T-cell (primary cell): ENCODE data around the gene WBP2NL. TPM values are rescaled to one million over a fixed set of nuclear protein-coding genes. Genes with fewer than 3 reads are reported as not detected.

ENCODE experiments used
- ATAC-seq, 4 experiments: fragments of 200-7000 bp in 3 of 4; fragments of 150-1000 bp in 1 of 4; cut with Tn5 transposase; replicated peaks in 1 of 4; 1 replicate in 3 of 4; 2 replicates in 1 of 4; pipeline ENCODE4 v1.10.0; 2021; ENCODE audit warnings: moderate library complexity in 3 of 4, mild to moderate bottlenecking in 2 of 4, moderate number of reproducible peaks in 1 of 4
- CTCF ChIA-PET, 2 donors: fragments of 300-600 bp; sonication (Branson Sonifier 250); formaldehyde crosslinking; loops; one replicate each; lab custom pipeline; 2022; ENCODE audit warnings: antibody characterized with exemption in 2 of 2; lab: Charles Lee
- POLR2A ChIA-PET, 2 donors: fragments of 300-600 bp; sonication (Branson Sonifier 250); formaldehyde crosslinking; loops; one replicate each; lab custom pipeline; 2022; ENCODE audit warnings: antibody characterized with exemption in 2 of 2; lab: Charles Lee
- DNase-seq, 35 experiments: peaks; one replicate each; pipeline versions ENCODE4 v3.0.0 to v3.0.0-alpha.2; 2013 to 2023
- H3K27ac ChIP-seq: one replicate; pipeline ENCODE4 v1.5.1; 2013; ENCODE audit warnings: low read length
- H3K27me3 ChIP-seq, 2 experiments: replicated peaks in 1 of 2; 1 replicate in 1 of 2; 2 replicates in 1 of 2; pipeline versions ENCODE4 v1.6.1 to v1.7.0; 2013; ENCODE audit warnings: low read length in 1 of 2, mixed read lengths in 1 of 2; ENCODE audit not compliant: control insufficient read depth in 2 of 2, insufficient read depth in 2 of 2; ENCODE audit errors: extremely low read depth in 1 of 2
- H3K36me3 ChIP-seq, 2 donors: 1 replicate in 1 of 2; 2 replicates in 1 of 2; pipeline versions ENCODE4 v1.6.1 to v1.7.0; 2013; ENCODE audit warnings: low read length in 1 of 2; ENCODE audit not compliant: control insufficient read depth in 2 of 2, insufficient read depth in 1 of 2; ENCODE audit errors: extremely low read depth in 1 of 2
- H3K4me1 ChIP-seq, 2 experiments: 1 replicate in 1 of 2; 2 replicates in 1 of 2; pipeline versions ENCODE4 v1.6.1 to v1.7.0; 2013; ENCODE audit warnings: low read length in 2 of 2, mixed read lengths in 1 of 2; ENCODE audit not compliant: insufficient read depth in 2 of 2, control insufficient read depth in 1 of 2; ENCODE audit errors: extremely low read depth in 1 of 2
- H3K4me3 ChIP-seq, 2 donors: 1 replicate in 1 of 2; 2 replicates in 1 of 2; pipeline versions ENCODE4 v1.5.1 to v1.7.0; 2013; ENCODE audit warnings: mild to moderate bottlenecking in 2 of 2, low read length in 1 of 2, moderate library complexity in 1 of 2; ENCODE audit not compliant: control insufficient read depth in 1 of 2; ENCODE audit errors: extremely low read depth in 1 of 2
- H3K9me3 ChIP-seq: 2 replicates; pipeline ENCODE4 v1.7.0; 2013
- H3K27ac Mint-ChIP-seq, 2 donors: one replicate each; pipeline ENCODE4 v1.8.0; 2020 to 2021; ENCODE audit warnings: mild to moderate bottlenecking in 2 of 2, mixed read lengths in 2 of 2
- H3K27me3 Mint-ChIP-seq, 2 donors: one replicate each; pipeline ENCODE4 v1.8.0; 2021 to 2022; ENCODE audit warnings: mixed read lengths in 2 of 2
- H3K36me3 Mint-ChIP-seq: one replicate; pipeline ENCODE4 v1.8.0; 2021; ENCODE audit warnings: mixed read lengths
- H3K4me1 Mint-ChIP-seq, 3 donors: one replicate each; pipeline ENCODE4 v1.8.0; 2020 to 2022; ENCODE audit warnings: mixed read lengths in 3 of 3, mild to moderate bottlenecking in 1 of 3
- H3K4me3 Mint-ChIP-seq, 3 donors: one replicate each; pipeline ENCODE4 v1.8.0; 2020 to 2022; ENCODE audit warnings: mild to moderate bottlenecking in 3 of 3, mixed read lengths in 3 of 3, moderate library complexity in 3 of 3
- H3K9me3 Mint-ChIP-seq, 3 donors: one replicate each; pipeline ENCODE4 v1.8.0; 2020 to 2022; ENCODE audit warnings: mixed read lengths in 3 of 3
- WGBS: methylation state at CpG from one replicate; pipeline ENCODE4 v1.1.5; 2013; ENCODE audit warnings: missing lambda C conversion rate; ENCODE audit not compliant: insufficient coverage; 5-methylcytosine and 5-hydroxymethylcytosine counted together
- total RNA-seq, 35 experiments: library from RNA in 6 of 35; stranded (reverse) in 6 of 35; fragments of 120-200 nt in 1 of 35; gene quantifications; one replicate each; pipeline versions ENCODE4 v1.2.1 to v1.2.4 and lab custom pipeline; 2013 to 2026

WBP2NL gene
- total RNA-seq, 5 donors from 2014 or later (not counting 1 experiment from before 2014, with no cell fraction given) = 1.5 to 2.8 (median 2.2) TPM

- ChIA-PET POLR2A (no interaction called here), CTCF (no interaction called here)
- no peak overlapping the region for H3K4me3 Mint-ChIP-seq
- H3K27ac Mint-ChIP-seq = no peak overlapping the region
- H3K9me3 Mint-ChIP-seq = peaks cover 0 to 19% (median 12%) of the 10 kb centered on the region in 3 donors
- Histone ChIP-seq H3K9me3 (peaks cover 5% of the 10 kb centered on the region), H3K4me3 (no peak overlapping the region), H3K36me3 (no peaks in the 10 kb centered on the region), H3K27ac (no peak overlapping the region), H3K4me1 (no peaks in the 10 kb centered on the region), H3K27me3 (no peaks in the 10 kb centered on the region)
- H3K27me3 Mint-ChIP-seq = no peaks in the 10 kb centered on the region
- H3K4me1 Mint-ChIP-seq = no peaks in the 10 kb centered on the region
- ATAC-seq (no peak), DNase-seq (no peak)
- no CpG with 5 or more reads among the region's 3 CpGs for WGBS
- peaks cover 10% of the 10 kb centered on the region for H3K36me3 Mint-ChIP-seq
These were observed 54.2 kb downstream of the WBP2NL start for GRCh38 chr22:42052765-42053164.

DNA sequence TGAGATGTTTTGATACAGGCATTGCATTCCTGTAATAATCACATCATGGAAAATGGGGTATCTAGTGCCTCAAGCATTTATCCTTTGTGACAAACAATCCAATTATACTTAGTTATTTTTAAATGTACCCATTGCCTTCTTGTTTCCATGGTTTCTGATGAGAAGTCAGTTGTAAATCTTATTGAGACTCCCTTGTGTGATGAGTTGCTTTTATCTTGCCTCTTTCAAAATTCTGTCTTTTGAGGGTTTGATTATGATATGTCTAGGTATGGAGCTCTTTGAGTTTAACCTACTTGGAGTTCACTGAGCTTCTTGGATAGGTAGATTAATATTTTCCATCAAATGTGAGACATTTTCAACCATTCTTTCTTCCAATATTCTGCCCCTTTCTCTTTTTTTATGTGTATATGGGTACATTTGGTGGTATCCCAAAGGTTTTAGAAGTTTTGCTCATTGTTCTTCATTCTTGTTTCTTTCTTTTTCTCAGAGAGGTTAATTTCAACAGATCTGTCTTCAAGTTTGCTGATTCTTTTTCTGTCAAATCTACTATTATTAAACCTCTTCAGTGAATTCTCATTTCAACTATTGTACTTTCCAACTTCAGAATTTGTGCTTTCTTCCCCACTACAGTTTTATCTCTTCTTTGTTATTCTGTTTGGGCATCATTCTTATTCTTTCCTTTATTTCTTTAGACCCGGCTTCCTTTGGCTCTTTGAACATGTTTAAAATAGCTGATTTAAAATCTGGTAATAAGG lies 58.3 kb downstream of the WBP2NL start:
- ChIA-PET POLR2A (interaction anchor here in 1 of 2 donors (0.7 kb wide), 1 partner anchor 513 kb away, joined by 4 read pairs; no protein-coding TSS in a partner anchor), CTCF (interaction anchor here in 1 of 2 donors (0.6 to 0.7 kb wide), 3 partner anchors 10 to 23 kb away, joined by 3 to 6 read pairs (median 5); no protein-coding TSS in a partner anchor)
- no peak overlapping the region for H3K27ac ChIP-seq
- no peak overlapping the region for H3K4me3 ChIP-seq
- Mint-ChIP-seq H3K27me3 (no peaks in the 10 kb centered on the region), H3K36me3 (peaks cover 34% of the 10 kb centered on the region), H3K27ac (no peak overlapping the region), H3K9me3 (peaks cover 0 to 23% (median 15%) of the 10 kb centered on the region in 3 donors), H3K4me1 (no peaks in the 10 kb centered on the region), H3K4me3 (no peak overlapping the region)
- peaks cover 13 to 24% of the 10 kb centered on the region in 2 donors for H3K36me3 ChIP-seq
- H3K4me1 ChIP-seq = no peaks in the 10 kb centered on the region
- no peak for ATAC-seq
- DNase-seq = no peak
- no CpG with 5 or more reads among the region's 1 CpG for WGBS
- H3K9me3 ChIP-seq = peaks cover 5% of the 10 kb centered on the region
- H3K27me3 ChIP-seq = peaks cover 0 to 4% of the 10 kb centered on the region in 2 experiments

GRCh38 chr22:42060489-42060888 lies 61.9 kb downstream of the WBP2NL start:
- Histone ChIP-seq H3K27ac (no peak overlapping the region), H3K27me3 (peaks cover 0 to 4% of the 10 kb centered on the region in 2 experiments), H3K4me1 (no peaks in the 10 kb centered on the region), H3K36me3 (peaks cover 13 to 40% of the 10 kb centered on the region in 2 donors), H3K9me3 (peaks cover 5% of the 10 kb centered on the region), H3K4me3 (no peak overlapping the region)
- CTCF ChIA-PET = no interaction called here
- Mint-ChIP-seq H3K36me3 (peaks cover 50% of the 10 kb centered on the region), H3K9me3 (peaks cover 0 to 23% (median 15%) of the 10 kb centered on the region in 3 donors), H3K4me3 (no peak overlapping the region), H3K27ac (no peak overlapping the region), H3K27me3 (no peaks in the 10 kb centered on the region), H3K4me1 (no peaks in the 10 kb centered on the region)
- POLR2A ChIA-PET = no interaction called here
- no CpG with 5 or more reads among the region's 5 CpGs for WGBS
- no peak for DNase-seq
- ATAC-seq = no peak

GRCh38 chr22:42061041-42061440 lies 62.5 kb downstream of the WBP2NL start:
- peaks cover 13 to 44% of the 10 kb centered on the region in 2 donors for H3K36me3 ChIP-seq
- H3K4me3 ChIP-seq = no peak overlapping the region
- Mint-ChIP-seq H3K27me3 (no peaks in the 10 kb centered on the region), H3K27ac (no peak overlapping the region), H3K36me3 (peaks cover 53% of the 10 kb centered on the region), H3K4me1 (no peaks in the 10 kb centered on the region), H3K4me3 (no peak overlapping the region), H3K9me3 (peaks cover 0 to 19% (median 15%) of the 10 kb centered on the region in 3 donors)
- H3K4me1 ChIP-seq = no peaks in the 10 kb centered on the region
- CTCF ChIA-PET = interaction anchor here in 1 of 2 donors (0.7 kb wide), 1 partner anchor 70 kb away, joined by 4 read pairs; no protein-coding TSS in a partner anchor
- 93% methylated on average over 6 of the region's 7 CpGs for WGBS
- peaks cover 0 to 4% of the 10 kb centered on the region in 2 experiments for H3K27me3 ChIP-seq
- POLR2A ChIA-PET = no interaction called here
- no peak for ATAC-seq
- peaks cover 5% of the 10 kb centered on the region for H3K9me3 ChIP-seq
- peak in 1 of 35 experiments; percentile 12 for DNase-seq
- H3K27ac ChIP-seq = no peak overlapping the region

GRCh38 chr22:42062506-42063170 lies 64.0 kb downstream of the WBP2NL start:
- DNase-seq (peak in 1 of 35 experiments; percentile 17), ATAC-seq (no peak)
- ChIA-PET CTCF (no interaction called here), POLR2A (interaction anchor here in 1 of 2 donors (1.3 kb wide), 1 partner anchor 20 kb away, joined by 3 read pairs; no protein-coding TSS in a partner anchor)
- Mint-ChIP-seq H3K36me3 (peaks cover 53% of the 10 kb centered on the region), H3K9me3 (peaks cover 0 to 4% (median 3%) of the 10 kb centered on the region in 3 donors), H3K27ac (no peak overlapping the region), H3K27me3 (no peaks in the 10 kb centered on the region), H3K4me1 (no peaks in the 10 kb centered on the region), H3K4me3 (no peak overlapping the region)
- Histone ChIP-seq H3K36me3 (peaks cover 18 to 52% of the 10 kb centered on the region in 2 donors), H3K27me3 (peaks cover 0 to 4% of the 10 kb centered on the region in 2 experiments), H3K4me3 (no peak overlapping the region), H3K9me3 (no peaks in the 10 kb centered on the region), H3K27ac (no peak overlapping the region), H3K4me1 (no peaks in the 10 kb centered on the region)
- 97% methylated on average over 5 of the region's 10 CpGs for WGBS

- Histone ChIP-seq H3K4me1 (peaks cover 1 to 2% of the 10 kb centered on the region in 2 experiments), H3K27me3 (peaks cover 0 to 4% of the 10 kb centered on the region in 2 experiments), H3K27ac (no peak overlapping the region), H3K4me3 (no peak overlapping the region), H3K36me3 (peaks cover 11 to 51% of the 10 kb centered on the region in 2 donors), H3K9me3 (no peaks in the 10 kb centered on the region)
- Mint-ChIP-seq H3K9me3 (no peaks in the 10 kb centered on the region), H3K27ac (no peak overlapping the region), H3K36me3 (peaks cover 42% of the 10 kb centered on the region), H3K4me1 (peaks cover under 1 to 8% (median 1%) of the 10 kb centered on the region in 3 donors), H3K27me3 (no peaks in the 10 kb centered on the region), H3K4me3 (no peak overlapping the region)
- ChIA-PET POLR2A (interaction anchor here in 1 of 2 donors (0.6 kb wide), 1 partner anchor 28 kb away, joined by 6 read pairs; no protein-coding TSS in a partner anchor), CTCF (no interaction called here)
- ATAC-seq = no peak
- no CpG with 5 or more reads among the region's 1 CpG for WGBS
- DNase-seq = peak in 1 of 35 experiments; percentile 5
These were observed 66.0 kb downstream of the WBP2NL start for GRCh38 chr22:42064629-42065028.
